Pancreas (tissue), 10 donors: Measurements from ENCODE around the gene USP12. TPM values are rescaled to one million over a fixed set of nuclear protein-coding genes. Genes with fewer than 3 reads are reported as not detected.
A peak's percentile ranks its signal among the peaks of the same experiment; 100 is the strongest.

Experiments
- ATAC-seq, 4 donors: fragments of 200-7000 bp; cut with Tn5 transposase; one replicate each; pipeline versions ENCODE4 v1.8.0 to v1.9.1; 2020; ENCODE audit warnings: mild to moderate bottlenecking in 4 of 4, moderate library complexity in 4 of 4
- DNase-seq, 6 donors: peaks; one replicate each; pipeline ENCODE4 v3.0.0-alpha.2; 2020
- FAIRE-seq: peaks from 2 replicates; lab custom pipeline; 2012; peaks lifted over from hg19 to GRCh38; lab: Jason Lieb, UNC
- H3K27ac ChIP-seq, 4 donors: fragments of 200-600 bp; sonication (generic); 1 replicate in 3 of 4; 2 replicates in 1 of 4; pipeline versions ENCODE4 v1.5.0 to v1.8.0; 2020
- H3K27me3 ChIP-seq, 4 donors: fragments of 200-600 bp; one replicate each; pipeline ENCODE4 v1.8.0; 2021
- H3K36me3 ChIP-seq, 3 donors: fragments of 200-600 bp; sonication (generic) in 1 of 3; one replicate each; pipeline versions ENCODE4 v1.5.0 to v1.8.0; 2020 to 2021
- H3K4me1 ChIP-seq, 3 donors: fragments of 200-600 bp; one replicate each; pipeline ENCODE4 v1.8.0; 2021
- H3K4me3 ChIP-seq, 4 donors: fragments of 200-600 bp; sonication (generic) in 2 of 4; one replicate each; pipeline versions ENCODE4 v1.5.0 to v1.8.0; 2020 to 2021
- H3K9me3 ChIP-seq, 4 donors: fragments of 200-600 bp; one replicate each; pipeline ENCODE4 v1.8.0; 2021
- WGBS, 2 donors: extraction: QIAGEN DNeasy Blood & Tissue Kit; methylation state at CpG; one replicate each; pipeline ENCODE4 v1.1.7; 2013; 5-methylcytosine and 5-hydroxymethylcytosine counted together
- intact Hi-C, 3 donors: fragments of 100-400 bp; cut with DNase I; formaldehyde crosslinking; loops; one replicate each; pipeline versions ENCODE4 v1.11.1 to v1.14.2; 2022
- polyA plus RNA-seq, 2 donors: library from polyadenylated mRNA; stranded (reverse); fragments of 200-250 nt; gene quantifications; one replicate each; pipeline ENCODE4 v1.2.3, GENCODE V29; 2013
- total RNA-seq, 6 donors: library from RNA; stranded (reverse); fragmentation: NEBNext Ultra II Directional in 4 of 6; extraction: Animal tissue kit (Norgen Biotek cat#: 25700) in 4 of 6; gene quantifications; one replicate each; pipeline versions ENCODE4 v1.2.1 to v1.2.4, GENCODE V29; 2021 to 2023
- TF ChIP-seq, protein P1 (sequence below), 4 donors: fragments of 200-600 bp; sonication (generic) in 3 of 4; IDR thresholded peaks; one replicate each; pipeline versions ENCODE4 v1.5.0 to v1.8.0; 2021; ENCODE audit warnings: antibody characterized with exemption in 4 of 4
- donor health status: healthy with polysubstance abuse.
- donor health status: DM: no; HTN: no; CAD: no; lungs with moderate emphysema.
- donor health status: DM: no; HTN: no; CAD: no.
- donor health status: control.
- donor health status: control.
- donor health status: Bipolar disorder and iron deficiency.
- donor health status: DM: yes; HTN: yes; CAD: no.
- donor health status: DM: no; HTN: no; CAD: no.
- donor health status: DM: no; HTN: no; CAD: no.
- donor health status: DM: yes; HTN: yes; CAD: no.

Gene USP12
- total and polyA plus RNA-seq, 8 donors, result 3.9 to 18.9 (median 9.4) TPM

DNA sequence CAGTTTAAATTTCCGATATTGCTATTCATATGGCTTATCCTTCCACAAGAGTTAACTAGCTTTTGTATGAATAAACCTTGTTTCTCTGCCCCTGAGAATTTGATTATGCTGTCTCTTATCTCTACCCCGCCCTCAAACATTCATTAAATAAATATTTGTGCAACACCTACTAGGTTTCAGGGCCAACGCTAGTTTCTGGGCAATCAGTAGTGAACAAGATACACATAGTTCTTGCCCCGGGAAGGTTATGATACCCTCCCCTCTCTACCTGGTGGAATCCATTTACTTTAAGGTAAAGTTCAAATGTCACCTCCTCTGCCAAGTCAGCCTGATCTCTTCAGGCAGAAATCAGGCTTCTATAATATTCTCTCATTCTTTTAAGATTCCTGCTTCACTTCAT lies 16.6 kb upstream of the USP12 start:
- peak; percentile 46 to 88 (median 62) for ATAC-seq
- peaks cover 0 to 14% (median 5%) of the 10 kb centered on the region in 3 donors for H3K4me1 ChIP-seq
- TF ChIP-seq, protein P1, sequence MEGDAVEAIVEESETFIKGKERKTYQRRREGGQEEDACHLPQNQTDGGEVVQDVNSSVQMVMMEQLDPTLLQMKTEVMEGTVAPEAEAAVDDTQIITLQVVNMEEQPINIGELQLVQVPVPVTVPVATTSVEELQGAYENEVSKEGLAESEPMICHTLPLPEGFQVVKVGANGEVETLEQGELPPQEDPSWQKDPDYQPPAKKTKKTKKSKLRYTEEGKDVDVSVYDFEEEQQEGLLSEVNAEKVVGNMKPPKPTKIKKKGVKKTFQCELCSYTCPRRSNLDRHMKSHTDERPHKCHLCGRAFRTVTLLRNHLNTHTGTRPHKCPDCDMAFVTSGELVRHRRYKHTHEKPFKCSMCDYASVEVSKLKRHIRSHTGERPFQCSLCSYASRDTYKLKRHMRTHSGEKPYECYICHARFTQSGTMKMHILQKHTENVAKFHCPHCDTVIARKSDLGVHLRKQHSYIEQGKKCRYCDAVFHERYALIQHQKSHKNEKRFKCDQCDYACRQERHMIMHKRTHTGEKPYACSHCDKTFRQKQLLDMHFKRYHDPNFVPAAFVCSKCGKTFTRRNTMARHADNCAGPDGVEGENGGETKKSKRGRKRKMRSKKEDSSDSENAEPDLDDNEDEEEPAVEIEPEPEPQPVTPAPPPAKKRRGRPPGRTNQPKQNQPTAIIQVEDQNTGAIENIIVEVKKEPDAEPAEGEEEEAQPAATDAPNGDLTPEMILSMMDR (IDR thresholded peaks at IDR 0.05), result no peak
- no peak for FAIRE-seq
- H3K9me3 ChIP-seq, result no peaks in the 10 kb centered on the region
- no peaks in the 10 kb centered on the region for H3K36me3 ChIP-seq
- peak in 1 of 6 donors; percentile 60 for DNase-seq
- WGBS, 2 donors, result 23 to 26% methylated on average over 4 of the region's 4 CpGs
- intact Hi-C loops, result no loop called here
- no peak overlapping the region for H3K4me3 ChIP-seq
- no peaks in the 10 kb centered on the region for H3K27me3 ChIP-seq
- H3K27ac ChIP-seq, result peak overlapping the region in 1 of 4 donors; percentile 63

- Histone ChIP-seq H3K4me3 (no peak overlapping the region), H3K27me3 (no peaks in the 10 kb centered on the region), H3K27ac (no peak overlapping the region), H3K9me3 (no peaks in the 10 kb centered on the region), H3K36me3 (no peaks in the 10 kb centered on the region), H3K4me1 (peaks cover 0 to 15% (median 6%) of the 10 kb centered on the region in 3 donors)
- intact Hi-C loops, result no loop called here
- FAIRE-seq (no peak), ATAC-seq (no peak), DNase-seq (no peak)
- TF ChIP-seq, protein P1 (IDR thresholded peaks at IDR 0.05), result no peak
- 75 to 82% methylated on average over 5 of the region's 5 CpGs for WGBS, 2 donors
Observed at GRCh38 chr13:27186295-27186694, 14.7 kb upstream of the USP12 start.

DNA sequence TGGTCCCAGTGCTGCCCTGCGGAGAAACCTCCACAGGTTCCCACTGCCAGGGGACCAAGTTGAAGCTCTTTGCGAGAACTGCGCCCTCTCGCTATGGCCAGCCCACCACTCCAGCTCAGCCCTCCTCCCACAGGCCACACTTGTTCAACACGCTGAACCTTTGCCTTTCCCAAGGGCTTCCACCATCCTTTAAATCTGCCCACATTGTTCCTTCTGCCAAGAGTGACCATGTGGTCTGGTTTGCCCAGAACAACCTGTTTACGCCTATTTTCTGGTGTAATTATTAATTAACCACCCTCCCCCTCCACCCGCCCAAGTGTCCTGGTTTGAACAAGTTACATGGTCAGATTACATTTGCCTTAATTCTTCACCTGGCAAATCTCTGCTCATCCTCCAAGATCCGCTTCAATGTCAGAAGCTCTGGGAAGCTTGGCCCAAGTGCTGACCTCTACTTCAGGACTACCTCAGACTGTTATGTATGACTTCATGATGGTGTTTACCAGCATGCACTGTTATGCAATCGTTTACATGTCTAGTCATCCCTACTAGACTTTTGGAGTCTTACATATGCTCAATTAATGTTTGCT lies 12.0 kb upstream of the USP12 start:
- 47 to 51% methylated on average over 9 of the region's 9 CpGs for WGBS, 2 donors
- H3K9me3 ChIP-seq, result no peaks in the 10 kb centered on the region
- H3K27ac ChIP-seq, result peak overlapping the region in 3 of 4 donors; percentile 39 to 80 (median 47)
- intact Hi-C loops, result no loop called here
- H3K4me1 ChIP-seq, result peaks cover 0 to 9% (median 6%) of the 10 kb centered on the region in 3 donors
- no peaks in the 10 kb centered on the region for H3K36me3 ChIP-seq
- ATAC-seq (peak; percentile 54 to 79 (median 74)), DNase-seq (peak in 4 of 6 donors; percentile 14 to 67 (median 26)), FAIRE-seq (no peak)
- H3K27me3 ChIP-seq, result no peaks in the 10 kb centered on the region
- H3K4me3 ChIP-seq, result no peak overlapping the region
- TF ChIP-seq, protein P1 (IDR thresholded peaks at IDR 0.05), result no peak

DNA sequence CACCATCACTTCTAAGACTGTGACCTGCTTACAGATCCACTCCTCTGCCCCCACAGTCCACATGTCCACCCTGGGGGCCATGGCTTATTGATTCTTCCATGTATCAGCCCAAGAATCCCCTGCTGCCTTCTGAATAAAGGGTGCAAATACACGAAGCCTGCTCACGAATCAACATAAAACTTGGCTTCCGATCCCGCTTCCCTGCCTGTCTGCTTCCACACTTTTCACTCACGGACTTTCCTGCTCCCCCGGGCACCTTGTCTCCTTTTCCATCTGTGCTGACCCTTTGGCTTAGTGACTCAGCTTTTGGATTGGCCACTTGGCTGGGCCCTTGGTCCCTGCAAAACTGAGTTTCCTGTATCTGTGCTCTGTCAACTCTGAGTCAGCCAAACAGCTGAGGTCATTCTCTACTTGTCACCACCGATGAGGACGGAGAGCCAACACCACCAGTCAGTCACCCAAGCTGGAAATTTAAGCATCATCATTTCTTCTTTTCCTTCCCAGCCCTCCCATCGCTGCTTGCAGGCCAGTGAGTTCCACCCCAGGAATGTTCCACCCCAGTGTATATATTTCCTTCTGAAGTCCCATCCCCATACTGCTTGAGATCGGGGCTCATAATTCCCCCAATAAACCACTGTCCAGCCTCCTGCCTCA lies 11.4 kb upstream of the USP12 start:
- no peaks in the 10 kb centered on the region for H3K9me3 ChIP-seq
- H3K4me3 ChIP-seq, result no peak overlapping the region
- TF ChIP-seq, protein P1 (IDR thresholded peaks at IDR 0.05), result no peak
- FAIRE-seq, result no peak
- WGBS, 2 donors, result 65 to 66% methylated on average over 10 of the region's 10 CpGs
- DNase-seq, result peak in 4 of 6 donors; percentile 35 to 72 (median 56)
- H3K27me3 ChIP-seq, result no peaks in the 10 kb centered on the region
- H3K27ac ChIP-seq, result peak overlapping the region in 3 of 4 donors; percentile 39 to 80 (median 47)
- intact Hi-C loops, result no loop called here
- peaks cover 0 to 6% (median 6%) of the 10 kb centered on the region in 3 donors for H3K4me1 ChIP-seq
- H3K36me3 ChIP-seq, result no peaks in the 10 kb centered on the region
- ATAC-seq, result peak; percentile 79 to 94 (median 87)

GRCh38 chr13:27182054-27182453 lies 10.4 kb upstream of the USP12 start:
- Histone ChIP-seq H3K4me3 (no peak overlapping the region), H3K36me3 (no peaks in the 10 kb centered on the region), H3K27ac (no peak overlapping the region), H3K27me3 (no peaks in the 10 kb centered on the region), H3K4me1 (peaks cover 0 to 6% (median 6%) of the 10 kb centered on the region in 3 donors), H3K9me3 (no peaks in the 10 kb centered on the region)
- TF ChIP-seq, protein P1 (IDR thresholded peaks at IDR 0.05), result no peak
- ATAC-seq (no peak), DNase-seq (no peak), FAIRE-seq (no peak)
- 91 to 97% methylated on average over 2 of the region's 2 CpGs for WGBS, 2 donors
- intact Hi-C loops, result no loop called here
